H9 (cell line): Measurements from ENCODE around the gene INSRR. TPM values are rescaled to one million over a fixed set of nuclear protein-coding genes. Genes with fewer than 3 reads are reported as not detected.

Experiments used
- DNase-seq: peaks from one replicate; pipeline ENCODE4 v3.0.0-alpha.2; 2017
- H2AFZ ChIP-seq: one replicate; pipeline ENCODE4 v1.6.1; 2013; ENCODE audit warnings: mild to moderate bottlenecking, low read length, control low read depth, moderate library complexity
- H2AK5ac ChIP-seq: 2 replicates; pipeline ENCODE4 v1.6.1; 2013; ENCODE audit warnings: low read length, control low read depth, mixed read lengths; ENCODE audit not compliant: insufficient read length
- H2BK120ac ChIP-seq: one replicate; pipeline ENCODE4 v1.6.1; 2013; ENCODE audit warnings: low read depth, mild to moderate bottlenecking, low read length, control low read depth, inconsistent platforms; ENCODE audit not compliant: poor library complexity, severe bottlenecking
- H2BK12ac ChIP-seq: 2 replicates; pipeline ENCODE4 v1.6.1; 2013; ENCODE audit warnings: low read length, control low read depth, mixed read lengths, low read depth; ENCODE audit not compliant: insufficient read length
- H2BK15ac ChIP-seq: 2 replicates; pipeline ENCODE4 v1.6.1; 2013; ENCODE audit warnings: low read depth, low read length, control low read depth
- H2BK20ac ChIP-seq: one replicate; pipeline ENCODE4 v1.6.1; 2013; ENCODE audit warnings: low read depth, mild to moderate bottlenecking, low read length, control low read depth, inconsistent platforms; ENCODE audit not compliant: poor library complexity, severe bottlenecking
- H2BK5ac ChIP-seq: 2 replicates; pipeline ENCODE4 v1.6.1; 2013; ENCODE audit warnings: low read length, control low read depth, mixed read lengths; ENCODE audit not compliant: insufficient read length
- H3K14ac ChIP-seq: 2 replicates; pipeline ENCODE4 v1.6.1; 2013; ENCODE audit warnings: low read length, control low read depth; ENCODE audit not compliant: insufficient read depth
- H3K18ac ChIP-seq: 2 replicates; pipeline ENCODE4 v1.6.1; 2013; ENCODE audit warnings: low read depth, mild to moderate bottlenecking, mixed read lengths, low read length, control low read depth; ENCODE audit not compliant: insufficient read length
- H3K23ac ChIP-seq: 2 replicates; pipeline ENCODE4 v1.6.1; 2013; ENCODE audit warnings: low read length, control low read depth, mixed read lengths, low read depth; ENCODE audit not compliant: insufficient read length
- H3K23me2 ChIP-seq: 2 replicates; pipeline ENCODE4 v1.6.1; 2013; ENCODE audit warnings: low read depth, mild to moderate bottlenecking, mixed read lengths, low read length, control low read depth; ENCODE audit not compliant: insufficient read length, poor library complexity, severe bottlenecking
- H3K27ac ChIP-seq: 2 replicates; pipeline ENCODE4 v1.5.1; 2013; ENCODE audit warnings: low read length, control low read depth, mixed read lengths, low read depth; ENCODE audit not compliant: insufficient read length
- H3K27me3 ChIP-seq: 2 replicates; pipeline ENCODE4 v1.6.1; 2013; ENCODE audit warnings: low read length, control low read depth, inconsistent platforms; ENCODE audit not compliant: insufficient read depth
- H3K4ac ChIP-seq: 2 replicates; pipeline ENCODE4 v1.6.1; 2013; ENCODE audit warnings: low read depth, mild to moderate bottlenecking, control low read depth, inconsistent platforms, low read length, moderate library complexity
- H3K4me1 ChIP-seq: 2 replicates; pipeline ENCODE4 v1.6.1; 2013; ENCODE audit warnings: low read length, control low read depth, inconsistent platforms; ENCODE audit not compliant: insufficient read depth
- H3K4me2 ChIP-seq: 2 replicates; pipeline ENCODE4 v1.6.1; 2013; ENCODE audit warnings: low read length, control low read depth, mixed read lengths; ENCODE audit not compliant: insufficient read length, insufficient read depth
- H3K56ac ChIP-seq: 2 replicates; pipeline ENCODE4 v1.6.1; 2013; ENCODE audit warnings: low read depth, mild to moderate bottlenecking, mixed read lengths, low read length, control low read depth; ENCODE audit not compliant: insufficient read length
- H3K79me1 ChIP-seq: 2 replicates; pipeline ENCODE4 v1.6.1; 2013; ENCODE audit warnings: low read depth, mild to moderate bottlenecking, moderate library complexity, low read length, control low read depth, inconsistent platforms; ENCODE audit not compliant: insufficient read depth, poor library complexity, severe bottlenecking
- H3K79me2 ChIP-seq: 2 replicates; pipeline ENCODE4 v1.6.1; 2013; ENCODE audit warnings: low read length, control low read depth, inconsistent platforms; ENCODE audit not compliant: insufficient read depth
- H3K9ac ChIP-seq: 2 replicates; pipeline ENCODE4 v1.6.1; 2013; ENCODE audit warnings: low read length, control low read depth, mixed read lengths; ENCODE audit not compliant: insufficient read length; ENCODE audit errors: extremely low read depth
- H3K9me3 ChIP-seq: one replicate; pipeline ENCODE4 v1.6.1; 2013; ENCODE audit warnings: low read depth, low read length, inconsistent platforms; ENCODE audit not compliant: control insufficient read depth
- H3T11ph ChIP-seq: one replicate; pipeline ENCODE4 v1.6.1; 2013; ENCODE audit warnings: mild to moderate bottlenecking, low read length, control low read depth, inconsistent platforms
- H4K20me1 ChIP-seq: one replicate; pipeline ENCODE4 v1.6.1; 2013; ENCODE audit not compliant: control insufficient read depth, insufficient read length, insufficient read depth
- H4K5ac ChIP-seq: 2 replicates; pipeline ENCODE4 v1.6.1; 2013; ENCODE audit warnings: low read depth, mild to moderate bottlenecking, mixed read lengths, low read length, control low read depth; ENCODE audit not compliant: insufficient read length
- H4K8ac ChIP-seq: replicated peaks from 2 replicates; pipeline ENCODE4 v1.6.1; 2013; ENCODE audit warnings: low read length, control low read depth, mixed read lengths, low read depth; ENCODE audit not compliant: insufficient read length
- H4K91ac ChIP-seq: 2 replicates; pipeline ENCODE4 v1.6.1; 2013; ENCODE audit warnings: low read depth, mild to moderate bottlenecking, moderate library complexity, mixed read lengths, low read length, control low read depth; ENCODE audit not compliant: insufficient read length
- H3K27ac Mint-ChIP-seq, 3 experiments: 2 replicates in 2 of 3; 3 replicates in 1 of 3; pipeline ENCODE4 v1.8.0; 2020 to 2021; ENCODE audit warnings: mixed read lengths in 3 of 3, mild to moderate bottlenecking in 1 of 3, moderate library complexity in 1 of 3
- H3K27me3 Mint-ChIP-seq: 2 replicates; pipeline ENCODE4 v1.8.0; 2021; ENCODE audit warnings: low read depth, mild to moderate bottlenecking, moderate library complexity, mixed read lengths
- H3K36me3 Mint-ChIP-seq, 3 experiments: 2 replicates in 2 of 3; 3 replicates in 1 of 3; pipeline ENCODE4 v1.8.0; 2020 to 2021; ENCODE audit warnings: low read depth in 3 of 3, mixed read lengths in 3 of 3; ENCODE audit not compliant: insufficient read depth in 1 of 3
- H3K4me1 Mint-ChIP-seq, 2 experiments: 2 replicates each; pipeline ENCODE4 v1.8.0; 2020; ENCODE audit warnings: mixed read lengths in 2 of 2
- H3K4me3 Mint-ChIP-seq, 2 experiments: 2 replicates in 1 of 2; 3 replicates in 1 of 2; pipeline ENCODE4 v1.8.0; 2020 to 2021; ENCODE audit warnings: mild to moderate bottlenecking in 2 of 2, mixed read lengths in 2 of 2, moderate library complexity in 1 of 2
- H3K9me3 Mint-ChIP-seq, 2 experiments: 2 replicates in 1 of 2; 3 replicates in 1 of 2; pipeline ENCODE4 v1.8.0; 2020; ENCODE audit warnings: mild to moderate bottlenecking in 2 of 2, mixed read lengths in 2 of 2, moderate library complexity in 1 of 2
- WGBS: extraction: QIAGEN DNeasy Blood & Tissue Kit; methylation state at CpG from one replicate; pipeline ENCODE4 v1.1.7; 2013; ENCODE audit warnings: missing lambda C conversion rate, low lambda C conversion rate, mixed read lengths; ENCODE audit not compliant: insufficient read length; ENCODE audit errors: extremely low coverage; 5-methylcytosine and 5-hydroxymethylcytosine counted together
- total RNA-seq: library from RNA; stranded (reverse); gene quantifications from 2 replicates; pipeline ENCODE4 v1.2.1, GENCODE V29; 2021
- TF ChIP-seq, protein P1 (sequence below): fragments of 200-600 bp; sonication (generic); conservative IDR thresholded peaks from 3 replicates; pipeline ENCODE4 v1.8.0; 2021; ENCODE audit warnings: antibody characterized with exemption, mild to moderate bottlenecking

The INSRR gene
- total RNA-seq, 1 experiment from 2014 or later: not detected

DNA sequence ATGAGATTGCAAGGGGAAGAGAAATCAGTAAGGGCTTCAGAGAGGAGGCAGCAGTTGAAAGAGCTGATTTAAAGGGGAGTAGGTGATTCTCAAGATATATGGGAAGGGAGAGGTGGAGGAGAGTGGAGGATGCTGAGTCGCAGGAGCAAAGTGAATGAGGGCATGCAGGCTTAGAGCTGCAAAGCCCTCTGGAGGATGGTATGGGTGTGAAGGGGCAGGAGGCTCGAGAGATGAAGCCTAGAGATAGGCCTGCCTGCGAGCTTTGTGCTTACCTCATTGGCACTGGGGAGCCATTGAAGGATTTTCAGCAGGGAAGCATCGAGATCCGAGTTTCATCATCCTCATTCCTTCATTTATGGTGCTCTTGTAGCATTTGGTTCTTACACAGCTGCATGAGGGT, 26.5 kb downstream of the INSRR start:
- no peak overlapping the region for H4K5ac ChIP-seq
- H3K9me3 ChIP-seq: no peaks in the 10 kb centered on the region
- H3K36me3 Mint-ChIP-seq: no peaks in the 10 kb centered on the region
- no peak overlapping the region for H3K18ac ChIP-seq
- WGBS: no CpG with 5 or more reads among the region's 5 CpGs
- H3K27me3 ChIP-seq: peaks cover 3% of the 10 kb centered on the region; the same call in 1 of the 2 replicates
- H2BK12ac ChIP-seq: no peak overlapping the region
- H3K79me2 ChIP-seq: no peaks in the 10 kb centered on the region
- H2BK120ac ChIP-seq: no peak overlapping the region
- no peak overlapping the region for H4K91ac ChIP-seq
- H2BK15ac ChIP-seq: no peak overlapping the region
- no peak for DNase-seq
- no peaks in the 10 kb centered on the region for H3K9me3 Mint-ChIP-seq
- H3K79me1 ChIP-seq: no peaks in the 10 kb centered on the region
- no peak overlapping the region for H3K23ac ChIP-seq
- H3K9ac ChIP-seq: no peak overlapping the region
- no peak overlapping the region for H3K56ac ChIP-seq
- no peak overlapping the region for H2BK20ac ChIP-seq
- H3K27me3 Mint-ChIP-seq: peaks cover 73% of the 10 kb centered on the region
- H3K4me2 ChIP-seq: no peak overlapping the region
- TF ChIP-seq, protein P1, sequence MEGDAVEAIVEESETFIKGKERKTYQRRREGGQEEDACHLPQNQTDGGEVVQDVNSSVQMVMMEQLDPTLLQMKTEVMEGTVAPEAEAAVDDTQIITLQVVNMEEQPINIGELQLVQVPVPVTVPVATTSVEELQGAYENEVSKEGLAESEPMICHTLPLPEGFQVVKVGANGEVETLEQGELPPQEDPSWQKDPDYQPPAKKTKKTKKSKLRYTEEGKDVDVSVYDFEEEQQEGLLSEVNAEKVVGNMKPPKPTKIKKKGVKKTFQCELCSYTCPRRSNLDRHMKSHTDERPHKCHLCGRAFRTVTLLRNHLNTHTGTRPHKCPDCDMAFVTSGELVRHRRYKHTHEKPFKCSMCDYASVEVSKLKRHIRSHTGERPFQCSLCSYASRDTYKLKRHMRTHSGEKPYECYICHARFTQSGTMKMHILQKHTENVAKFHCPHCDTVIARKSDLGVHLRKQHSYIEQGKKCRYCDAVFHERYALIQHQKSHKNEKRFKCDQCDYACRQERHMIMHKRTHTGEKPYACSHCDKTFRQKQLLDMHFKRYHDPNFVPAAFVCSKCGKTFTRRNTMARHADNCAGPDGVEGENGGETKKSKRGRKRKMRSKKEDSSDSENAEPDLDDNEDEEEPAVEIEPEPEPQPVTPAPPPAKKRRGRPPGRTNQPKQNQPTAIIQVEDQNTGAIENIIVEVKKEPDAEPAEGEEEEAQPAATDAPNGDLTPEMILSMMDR: peak; percentile 25; the same call in 2 of the 3 replicates
- no peak overlapping the region for H4K8ac ChIP-seq
- H3K23me2 ChIP-seq: no peaks in the 10 kb centered on the region
- H3K4me3 Mint-ChIP-seq: no peak overlapping the region
- H3K4me1 ChIP-seq: no peaks in the 10 kb centered on the region
- H2AK5ac ChIP-seq: no peak overlapping the region
- no peak overlapping the region for H3K27ac ChIP-seq
- H2BK5ac ChIP-seq: no peak overlapping the region
- no peak overlapping the region for H3K4ac ChIP-seq
- H3K4me1 Mint-ChIP-seq: peaks cover 0 to 5% of the 10 kb centered on the region in 2 experiments; a peak in 2 of 4 replicates
- no peak overlapping the region for H3T11ph ChIP-seq
- no peaks in the 10 kb centered on the region for H4K20me1 ChIP-seq
- H3K27ac Mint-ChIP-seq: no peak overlapping the region
- no peak overlapping the region for H3K14ac ChIP-seq
- H2AFZ ChIP-seq: no peak overlapping the region
